Motor neuron (in vitro differentiated cells): Measurements from ENCODE around the gene THOP1. TPM values are rescaled to one million over a fixed set of nuclear protein-coding genes. Genes with fewer than 3 reads are reported as not detected.

ENCODE experiments used
- ATAC-seq, 8 experiments: fragments of 200-7000 bp; cut with Tn5 transposase; replicated peaks in 6 of 8; 2 replicates each; pipeline ENCODE4 v1.8.0; 2021; ENCODE audit warnings: mild to moderate bottlenecking in 8 of 8, moderate library complexity in 8 of 8
- H3K27ac ChIP-seq, 2 donors: fragments of 250-450 bp; sonication (Bioruptor Pico); 2 replicates each; pipeline ENCODE4 v1.9.0; 2021; ENCODE audit warnings: antibody characterized with exemption in 2 of 2, mild to moderate bottlenecking in 2 of 2, moderate library complexity in 1 of 2
- H3K4me1 ChIP-seq, 2 donors: fragments of 250-450 bp; sonication (Bioruptor Pico); replicated peaks in 1 of 2; 2 replicates each; pipeline ENCODE4 v1.6.1; 2021; ENCODE audit warnings: antibody characterized with exemption in 2 of 2, mild to moderate bottlenecking in 2 of 2, moderate library complexity in 1 of 2
- H3K4me3 ChIP-seq, 5 donors: fragments of 250-450 bp; sonication (Bioruptor Pico); 2 replicates each; pipeline ENCODE4 v1.9.0; 2021; ENCODE audit warnings: antibody characterized with exemption in 5 of 5, mild to moderate bottlenecking in 5 of 5, moderate library complexity in 4 of 5
- WGBS, 10 experiments: fragments of 450-650 bp; shearing (Covaris generic); methylation state at CpG; one replicate each; pipeline ENCODE4 v1.0.0; 2022; 5-methylcytosine and 5-hydroxymethylcytosine counted together
- in situ Hi-C, 9 experiments: fragments of 400-800 bp; cut with MboI; loops; one replicate each; pipeline ENCODE4 v1.15.0; 2021; ENCODE audit warnings: low sequenced_read_pairs in 9 of 9, low pct_unique_long_range_greater_than_20kb in 2 of 9; ENCODE audit not compliant: unreplicated experiment in 9 of 9
- total RNA-seq, 8 experiments: library from RNA; unstranded; fragments of 300-600 nt; gene quantifications; 2 replicates each; pipeline versions ENCODE4 v1.2.3 to v1.2.4, GENCODE V29; 2022

The THOP1 gene
- total RNA-seq, 8 experiments from 2014 or later, result 27.5 to 108 (median 41.7) TPM

- no peaks in the 10 kb centered on the region for H3K4me1 ChIP-seq
- H3K27ac ChIP-seq, result no peak overlapping the region
- in situ Hi-C loops, result no loop called here
- ATAC-seq, result no peak
- H3K4me3 ChIP-seq, result no peak overlapping the region
- WGBS, 10 experiments, result 100% methylated on average over 1 of the region's 28 CpGs; no CpG with 5 or more reads in 9 of the 10 experiments
These were observed 20.1 kb downstream of the THOP1 start for GRCh38 chr19:2805261-2805900.

GRCh38 chr19:2805991-2806649 is 20.8 kb downstream of the THOP1 start:
- no peak for ATAC-seq
- Histone ChIP-seq H3K4me3 (no peak overlapping the region), H3K4me1 (no peaks in the 10 kb centered on the region), H3K27ac (no peak overlapping the region)
- in situ Hi-C loops, result no loop called here
- 90 to 100% (median 99%) methylated on average over 1 to 8 of the region's 23 CpGs; no CpG with 5 or more reads in 6 of the 10 experiments for whole genome bisulfite sequencing, 10 experiments

- 91 to 100% (median 97%) methylated on average over 1 to 9 of the region's 34 CpGs; no CpG with 5 or more reads in 3 of the 10 experiments for WGBS, 10 experiments
- H3K4me3 ChIP-seq, result no peak overlapping the region
- no peaks in the 10 kb centered on the region for H3K4me1 ChIP-seq
- in situ Hi-C loops, result no loop called here
- ATAC-seq, result peak in 1 of 8 experiments; percentile 2
- H3K27ac ChIP-seq, result no peak overlapping the region
These were observed 21.6 kb downstream of the THOP1 start for GRCh38 chr19:2806736-2807378.

GRCh38 chr19:2807379-2808128 is 22.3 kb downstream of the THOP1 start:
- in situ Hi-C loops, result no loop called here
- no peaks in the 10 kb centered on the region for H3K4me1 ChIP-seq
- no peak for ATAC-seq
- WGBS, 10 experiments, result 95 to 100% (median 98%) methylated on average over 1 to 8 of the region's 56 CpGs; no CpG with 5 or more reads in 7 of the 10 experiments
- no peak overlapping the region for H3K4me3 ChIP-seq
- H3K27ac ChIP-seq, result no peak overlapping the region

- Histone ChIP-seq H3K4me1 (no peaks in the 10 kb centered on the region), H3K4me3 (no peak overlapping the region), H3K27ac (no peak overlapping the region)
- WGBS, 10 experiments, result 92 to 100% (median 95%) methylated on average over 1 to 13 of the region's 41 CpGs; no CpG with 5 or more reads in 5 of the 10 experiments
- in situ Hi-C loops, result no loop called here
- no peak for ATAC-seq
These were observed 23.0 kb downstream of the THOP1 start for GRCh38 chr19:2808129-2808941.

- Histone ChIP-seq H3K27ac (no peak overlapping the region), H3K4me3 (no peak overlapping the region), H3K4me1 (no peaks in the 10 kb centered on the region)
- 60 to 100% (median 89%) methylated on average over 1 to 17 of the region's 37 CpGs; no CpG with 5 or more reads in 2 of the 10 experiments for WGBS, 10 experiments
- in situ Hi-C loops, result no loop called here
- ATAC-seq, result no peak
These were observed 24.3 kb downstream of the THOP1 start for GRCh38 chr19:2809387-2810140.

GRCh38 chr19:2810141-2811091 is 25.1 kb downstream of the THOP1 start:
- Histone ChIP-seq H3K4me3 (no peak overlapping the region), H3K4me1 (no peaks in the 10 kb centered on the region), H3K27ac (no peak overlapping the region)
- in situ Hi-C loops, result no loop called here
- no peak for ATAC-seq
- 82 to 100% (median 88%) methylated on average over 1 to 8 of the region's 58 CpGs; no CpG with 5 or more reads in 5 of the 10 experiments for WGBS, 10 experiments

GRCh38 chr19:2811221-2811722 is 26.0 kb downstream of the THOP1 start:
- ATAC-seq, result no peak
- WGBS, 10 experiments, result 80 to 100% (median 96%) methylated on average over 1 to 7 of the region's 20 CpGs; no CpG with 5 or more reads in 4 of the 10 experiments
- Histone ChIP-seq H3K4me3 (no peak overlapping the region), H3K27ac (no peak overlapping the region), H3K4me1 (no peaks in the 10 kb centered on the region)
- in situ Hi-C loops, result no loop called here

- 85 to 100% (median 100%) methylated on average over 1 to 4 of the region's 34 CpGs; no CpG with 5 or more reads in 7 of the 10 experiments for WGBS, 10 experiments
- Histone ChIP-seq H3K27ac (no peak overlapping the region), H3K4me1 (no peaks in the 10 kb centered on the region), H3K4me3 (no peak overlapping the region)
- in situ Hi-C loops, result no loop called here
- peak in 3 of 8 experiments; percentile 7 to 22 (median 18) for ATAC-seq
These were observed 26.6 kb downstream of the THOP1 start for GRCh38 chr19:2811735-2812413.

- WGBS, 10 experiments, result 81 to 100% (median 92%) methylated on average over 2 to 3 of the region's 37 CpGs; no CpG with 5 or more reads in 7 of the 10 experiments
- Histone ChIP-seq H3K4me3 (no peak overlapping the region), H3K4me1 (no peaks in the 10 kb centered on the region), H3K27ac (no peak overlapping the region)
- ATAC-seq, result peak in 2 of 8 experiments; percentile 7
- in situ Hi-C loops, result no loop called here
These were observed 27.3 kb downstream of the THOP1 start for GRCh38 chr19:2812414-2813234.
